Fibroblast of the conjunctiva (primary cell): Measurements from ENCODE around the gene NTN1.
"Not testable (repeated sequence)": the region's sequence is repeated elsewhere in the genome, so short reads cannot be mapped to it uniquely, and the experiment has no call there.

ENCODE experiments used
- DNase-seq: peaks from one replicate; pipeline ENCODE4 v3.0.0-alpha.2; 2010; ENCODE audit warnings: low read depth

NTN1 gene

GRCh38 chr17:9124554-9124935 is 103.2 kb downstream of the NTN1 start:
- no peak for DNase-seq

- DNase-seq: no peak
These were observed 104.4 kb downstream of the NTN1 start for GRCh38 chr17:9125722-9126121.

- no peak for DNase-seq
These were observed 106.0 kb downstream of the NTN1 start for GRCh38 chr17:9127340-9127739.

- no peak for DNase-seq
These were observed 110.1 kb downstream of the NTN1 start for GRCh38 chr17:9131371-9131770.

- no peak for DNase-seq
These were observed 111.0 kb downstream of the NTN1 start for GRCh38 chr17:9132291-9132690.

GRCh38 chr17:9132944-9133610 is 111.8 kb downstream of the NTN1 start:
- no peak for DNase-seq

- DNase-seq: no peak
These were observed 116.9 kb downstream of the NTN1 start for GRCh38 chr17:9138161-9138717.

- DNase-seq: no peak
These were observed 118.4 kb downstream of the NTN1 start for GRCh38 chr17:9139695-9140094.

GRCh38 chr17:9140550-9141424 is 119.5 kb downstream of the NTN1 start:
- DNase-seq: no peak

GRCh38 chr17:9141425-9141753 is 120.1 kb downstream of the NTN1 start:
- no peak for DNase-seq

GRCh38 chr17:9142772-9143494 is 121.6 kb downstream of the NTN1 start:
- DNase-seq: no peak

- DNase-seq: no peak
These were observed 123.4 kb downstream of the NTN1 start for GRCh38 chr17:9144502-9145249.

GRCh38 chr17:9146064-9146463 is 124.8 kb downstream of the NTN1 start:
- no peak for DNase-seq

GRCh38 chr17:9148905-9149525 is 127.7 kb downstream of the NTN1 start:
- DNase-seq: no peak

GRCh38 chr17:9150446-9151090 is 129.3 kb downstream of the NTN1 start:
- DNase-seq: peak; percentile 14

GRCh38 chr17:9151091-9151490 is 129.8 kb downstream of the NTN1 start:
- DNase-seq: no peak

- DNase-seq: not testable (repeated sequence)
These were observed 130.4 kb downstream of the NTN1 start for GRCh38 chr17:9151740-9152139.

- no peak for DNase-seq
These were observed 137.5 kb downstream of the NTN1 start for GRCh38 chr17:9158544-9159452.

- no peak for DNase-seq
These were observed 141.1 kb downstream of the NTN1 start for GRCh38 chr17:9162275-9162985.
